DLD1 (cell line): ENCODE data around the gene CAVIN4.

Experiments used
- in situ Hi-C: cut with HindIII; loops from 2 replicates; pipeline ENCODE4 v1.10.0; 2017; ENCODE audit warnings: low sequenced_read_pairs

Gene CAVIN4

DNA sequence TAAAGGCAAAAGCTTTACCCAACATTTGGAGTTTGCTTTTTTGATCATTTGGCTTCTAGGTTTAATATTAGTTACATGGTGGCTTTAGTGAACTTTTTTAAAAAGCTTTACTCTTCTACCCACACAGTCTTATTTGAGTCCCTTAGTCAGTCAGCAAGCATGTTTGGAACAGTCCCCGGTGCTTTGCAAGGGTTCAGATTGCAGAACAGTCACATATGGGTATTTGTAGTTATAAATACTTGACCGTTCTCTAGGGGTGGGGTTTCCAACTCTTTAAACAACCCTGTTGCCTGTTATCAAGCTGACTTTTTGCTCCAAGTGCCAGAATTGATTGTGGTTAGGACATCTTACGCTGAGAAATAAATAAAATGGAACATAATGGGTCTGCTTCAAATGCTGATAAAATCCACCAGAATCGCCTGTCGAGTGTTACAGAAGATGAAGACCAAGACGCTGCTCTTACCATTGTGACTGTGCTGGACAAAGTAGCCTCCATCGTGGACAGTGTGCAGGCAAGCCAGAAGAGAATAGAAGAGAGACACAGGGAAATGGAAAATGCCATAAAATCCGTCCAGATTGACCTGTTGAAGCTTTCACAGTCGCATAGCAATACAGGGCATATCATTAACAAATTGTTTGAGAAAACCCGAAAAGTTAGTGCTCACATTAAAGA lies at the start of gene CAVIN4:
TSS of gene CAVIN4 (plus strand) at position 304 of the 673 bp plus-strand sequence. CDS start at position 369, 65 bp downstream.
- in situ Hi-C loops = no loop called here

GRCh38 chr9:100534401-100534800 lies 43.5 kb upstream of the CAVIN4 start:
- in situ Hi-C loops = no loop called here

GRCh38 chr9:100540327-100540726 lies 37.6 kb upstream of the CAVIN4 start:
- in situ Hi-C loops = no loop called here

DNA sequence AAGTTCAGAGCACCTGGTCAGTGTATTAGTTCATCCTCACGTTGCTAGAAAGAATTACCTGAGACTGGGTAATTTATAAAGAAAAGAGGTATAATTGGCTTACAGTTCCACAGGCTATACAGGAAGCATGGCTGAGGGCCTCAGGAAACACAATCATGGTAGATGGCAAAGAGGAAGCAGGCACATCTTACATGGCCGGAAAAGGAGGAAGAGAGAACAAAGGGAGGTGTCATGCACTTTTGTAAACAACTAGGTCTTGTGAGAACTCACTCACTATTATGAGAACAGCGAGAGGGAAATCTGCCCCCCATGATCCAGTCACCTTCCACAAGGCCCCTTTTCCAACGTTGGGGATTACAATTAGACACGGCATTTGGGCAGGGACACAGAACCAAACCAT lies 28.8 kb upstream of the CAVIN4 start:
- in situ Hi-C loops = no loop called here

- in situ Hi-C loops = no loop called here
Measured at GRCh38 chr9:100554935-100555401, 22.9 kb upstream of the CAVIN4 start.

DNA sequence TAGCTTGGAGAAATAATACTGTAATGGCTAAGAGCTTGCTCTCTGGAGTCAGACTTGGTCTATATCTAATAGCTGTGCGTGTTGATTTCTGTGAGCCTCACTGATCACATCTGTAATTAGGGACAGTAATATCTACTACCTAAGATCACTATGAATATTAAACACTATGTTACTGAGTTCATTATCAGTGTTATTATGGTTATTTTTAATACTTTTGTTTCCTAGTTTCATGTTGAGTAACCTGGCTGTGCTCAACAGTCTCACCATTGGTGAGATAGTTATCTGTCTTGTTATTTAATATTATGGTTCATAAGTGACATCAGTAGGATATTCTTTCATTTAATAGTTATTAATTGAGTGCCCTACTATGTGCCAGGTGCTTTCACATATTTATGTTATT lies 22.4 kb upstream of the CAVIN4 start:
- in situ Hi-C loops = no loop called here

GRCh38 chr9:100557053-100557452 lies 20.8 kb upstream of the CAVIN4 start:
- in situ Hi-C loops = no loop called here

DNA sequence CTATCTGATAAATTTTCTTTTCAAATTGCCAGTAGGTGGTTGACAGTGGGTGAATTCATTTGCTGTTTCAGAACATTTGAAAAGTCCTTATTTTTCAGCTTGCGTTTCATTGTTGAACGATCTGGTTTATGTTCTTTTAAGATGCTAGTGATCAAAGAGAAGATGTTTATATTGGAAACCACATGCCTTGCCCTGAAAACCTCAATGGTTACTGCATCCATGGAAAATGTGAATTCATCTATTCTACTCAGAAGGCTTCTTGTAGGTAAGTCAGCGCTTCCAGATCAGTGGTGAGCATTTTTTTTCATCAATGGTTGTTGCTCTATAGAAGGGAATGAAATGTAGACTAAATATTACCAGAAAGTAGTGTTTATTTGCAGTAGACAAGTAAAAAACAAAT lies 16.6 kb upstream of the CAVIN4 start:
- in situ Hi-C loops = no loop called here

DNA sequence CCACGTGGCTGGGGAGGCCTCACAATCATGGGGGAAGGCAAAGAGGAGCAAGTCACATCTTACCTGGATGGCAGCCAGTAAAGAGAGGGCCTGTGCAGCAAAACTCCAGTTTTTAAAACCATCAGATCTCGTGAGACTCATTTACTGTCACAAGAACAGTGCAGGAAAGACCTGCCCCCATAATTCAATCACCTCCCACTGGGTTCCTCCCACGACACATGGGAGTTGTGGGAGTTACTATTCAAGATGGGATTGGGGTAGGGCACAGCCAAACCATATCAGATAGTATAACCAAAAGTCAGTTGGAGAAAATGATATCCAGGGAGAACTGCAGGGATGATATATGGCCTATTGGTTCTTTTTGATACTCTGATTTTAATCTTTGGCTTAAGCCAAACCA lies 10.0 kb upstream of the CAVIN4 start:
- in situ Hi-C loops = no loop called here

GRCh38 chr9:100573655-100574260 lies 4.1 kb upstream of the CAVIN4 start:
- in situ Hi-C loops = no loop called here

- in situ Hi-C loops = no loop called here
Measured at GRCh38 chr9:100575006-100575405, 2.9 kb upstream of the CAVIN4 start.

DNA sequence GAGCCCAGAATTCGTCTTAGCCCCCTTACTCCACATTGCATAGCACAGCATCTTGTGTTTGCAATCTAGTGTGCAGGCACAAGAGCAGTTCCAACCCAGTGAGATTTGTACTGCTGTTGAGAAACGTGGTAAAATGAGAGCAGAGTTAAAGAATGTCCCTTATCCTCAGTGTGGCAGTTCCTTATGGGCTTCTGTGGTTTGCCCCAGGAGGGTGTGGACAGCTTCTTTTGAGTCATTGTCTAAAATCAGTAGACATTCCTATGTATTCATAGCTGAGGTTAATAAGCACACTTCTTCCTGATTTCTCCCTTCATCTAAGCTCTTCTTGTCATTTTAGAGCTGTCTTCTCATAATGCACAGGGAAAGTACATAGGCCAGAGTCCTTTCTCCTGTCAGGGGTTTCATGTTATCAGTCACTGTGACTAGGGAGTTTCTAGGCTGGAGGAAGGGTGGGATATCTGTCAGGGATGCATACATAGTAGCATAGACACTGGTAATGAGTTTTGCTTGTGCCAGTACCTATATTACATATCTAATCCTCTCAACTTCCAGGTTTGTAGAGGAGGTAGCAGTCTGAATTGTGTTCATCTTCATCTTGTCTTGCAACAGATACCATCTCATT lies 2.0 kb upstream of the CAVIN4 start:
- in situ Hi-C loops = no loop called here

DNA sequence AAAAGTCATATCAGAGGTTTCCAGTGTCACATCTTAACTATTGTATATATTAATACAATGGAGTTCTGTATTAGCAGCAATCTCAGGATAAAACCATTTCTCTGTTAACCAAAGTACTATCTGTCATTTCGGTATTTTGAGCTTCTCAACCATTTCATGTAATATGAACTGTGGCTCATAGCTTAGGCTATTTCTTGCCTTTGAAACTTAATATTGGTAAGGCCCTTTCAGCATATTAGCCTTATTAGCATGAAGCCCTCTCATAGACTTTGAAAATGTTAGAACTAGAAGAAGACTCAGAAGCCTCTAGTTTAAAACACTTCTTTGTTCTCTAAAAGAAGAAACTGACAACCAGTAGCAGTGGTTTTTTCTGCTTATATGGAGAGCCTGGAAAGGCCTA lies 731 bp downstream of the CAVIN4 start:
- in situ Hi-C loops = no loop called here

GRCh38 chr9:100579665-100580064 lies 1.8 kb downstream of the CAVIN4 start:
- in situ Hi-C loops = no loop called here

DNA sequence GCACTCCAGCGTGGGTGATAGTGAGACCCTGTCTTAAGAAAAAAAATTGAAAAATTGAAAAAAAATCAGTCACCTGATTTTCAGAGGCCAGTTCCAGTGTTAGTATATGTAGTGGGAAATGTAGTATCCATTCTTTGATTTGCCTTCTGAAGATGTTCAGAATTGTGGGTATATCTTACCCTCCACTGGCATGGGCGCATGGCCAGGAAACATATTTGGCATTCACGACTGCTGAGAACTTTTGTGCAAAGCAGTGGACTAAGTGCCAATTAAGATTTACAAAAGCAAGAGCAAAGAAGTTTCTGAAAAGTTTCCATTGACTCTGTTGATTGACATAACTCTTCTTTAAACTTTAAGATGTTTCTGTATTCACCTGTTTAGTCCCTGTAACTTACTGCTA lies 2.4 kb downstream of the CAVIN4 start:
- in situ Hi-C loops = no loop called here

DNA sequence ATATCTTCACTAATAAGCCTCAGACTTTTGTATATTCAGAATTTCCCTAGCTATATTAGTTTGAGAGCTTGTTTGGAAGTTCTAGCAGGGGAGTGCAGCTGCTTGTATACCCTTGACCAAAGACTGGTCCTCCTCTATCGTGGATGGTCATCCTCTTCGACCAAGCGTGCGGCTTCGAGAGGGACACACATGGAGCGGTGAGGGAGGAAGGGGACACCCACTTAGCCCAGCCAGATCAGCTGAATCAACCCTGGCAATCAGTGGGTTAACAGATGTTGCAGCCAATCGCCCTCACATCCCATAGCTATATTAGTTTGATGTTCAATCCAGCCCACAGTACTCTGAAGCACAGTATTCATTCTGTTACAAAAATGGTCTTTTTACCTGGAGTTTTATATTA lies 3.2 kb downstream of the CAVIN4 start:
- in situ Hi-C loops = no loop called here

- in situ Hi-C loops = no loop called here
Measured at GRCh38 chr9:100581661-100582060, 3.8 kb downstream of the CAVIN4 start.

GRCh38 chr9:100583014-100583802 lies 5.3 kb downstream of the CAVIN4 start:
- in situ Hi-C loops = no loop called here

- in situ Hi-C loops = no loop called here
Measured at GRCh38 chr9:100584951-100585350, 7.1 kb downstream of the CAVIN4 start.

DNA sequence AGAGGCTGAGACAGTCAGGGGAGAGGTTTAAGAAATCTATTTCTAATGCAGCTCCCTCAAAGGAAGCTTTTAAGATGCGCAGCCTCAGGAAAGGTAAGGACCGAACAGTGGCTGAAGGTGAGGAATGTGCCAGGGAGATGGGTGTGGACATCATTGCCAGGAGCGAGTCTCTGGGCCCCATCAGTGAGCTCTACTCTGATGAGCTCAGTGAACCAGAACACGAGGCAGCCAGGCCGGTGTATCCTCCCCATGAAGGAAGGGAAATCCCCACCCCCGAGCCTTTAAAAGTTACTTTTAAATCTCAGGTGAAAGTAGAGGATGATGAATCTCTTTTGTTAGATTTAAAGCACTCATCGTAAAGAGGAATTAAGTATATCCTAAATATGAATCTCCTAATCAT lies 8.2 kb downstream of the CAVIN4 start:
- in situ Hi-C loops = no loop called here

GRCh38 chr9:100587375-100587774 lies 9.5 kb downstream of the CAVIN4 start:
- in situ Hi-C loops = no loop called here
